ENCODE results near the gene C19orf73.

DNA sequence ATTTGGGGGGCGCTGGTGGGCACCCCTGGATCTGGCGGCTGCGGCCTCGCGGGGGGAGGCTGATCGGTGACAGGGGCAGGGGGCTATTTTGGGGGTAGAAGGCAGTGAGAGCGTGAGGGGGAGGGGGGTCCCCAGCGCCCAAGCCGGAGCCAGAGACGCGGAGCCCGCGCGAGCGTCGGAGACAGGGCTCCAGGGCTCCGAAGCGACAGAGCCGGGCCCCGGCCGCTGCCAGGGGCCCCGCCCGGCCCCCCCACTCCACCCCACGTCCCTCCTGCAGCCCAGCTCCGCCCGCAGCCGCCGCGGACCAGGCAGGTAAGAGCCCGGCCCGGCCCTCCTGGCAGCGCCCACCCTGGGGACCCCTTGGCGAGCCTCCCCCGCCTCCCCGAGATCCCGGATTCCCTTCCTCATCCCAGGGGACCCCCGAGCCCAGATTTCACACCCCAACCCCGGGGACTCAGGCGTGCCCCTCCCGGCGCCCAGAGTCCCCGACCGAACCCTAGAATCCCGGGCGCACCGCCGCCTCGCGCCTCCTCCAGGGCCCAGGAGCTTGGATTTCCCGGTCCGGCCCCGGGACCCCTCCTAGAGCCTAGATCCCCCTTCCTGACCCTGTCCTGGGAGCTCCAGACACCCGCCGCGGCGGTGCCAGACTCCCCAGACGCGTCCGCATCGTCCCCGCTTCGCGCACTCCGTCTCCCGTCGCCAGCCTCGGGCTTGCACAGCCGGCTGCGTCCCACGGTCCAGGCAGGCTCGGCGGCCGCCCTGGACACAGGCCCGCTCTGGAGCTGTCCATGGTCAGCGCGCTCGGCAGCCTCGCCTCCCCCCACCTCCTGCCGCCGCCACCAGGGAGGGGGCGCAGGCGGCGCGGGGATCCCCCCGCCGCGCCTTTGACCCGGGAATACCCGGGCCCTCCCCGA, 725 bp upstream of the C19orf73 start, which contains the start of gene PPFIA3:
- TF ChIP-seq CTCF (conservative IDR thresholded peaks at IDR 0.05) (no peak), EZH2 (IDR thresholded peaks at IDR 0.05; ENCODE audit: low read depth) (0 out of 2 replicates have a peak, but pooled peaks have one; percentile 10)
